Endothelial cell of umbilical vein (primary cell): Measurements from ENCODE around the gene KIAA1614. TPM values are rescaled to one million over a fixed set of nuclear protein-coding genes. Genes with fewer than 3 reads are reported as not detected.

Experiments
- BruUV-seq: library from RNA; stranded (reverse); fragments of 400-500 nt; replicated peaks from 2 replicates; lab custom pipeline; 2021; lab: Mats Ljungman, UMichigan
- CTCF ChIA-PET: fragments of 300-600, 350-600 bp; sonication (Branson Sonifier 250); formaldehyde crosslinking; loops from one replicate; lab custom pipeline; 2021; ENCODE audit warnings: antibody characterized with exemption, inconsistent platforms; lab: Charles Lee
- POLR2A ChIA-PET: fragments of 300-600, 350-600 bp; sonication (Branson Sonifier 250); formaldehyde crosslinking; loops from one replicate; lab custom pipeline; 2021; ENCODE audit warnings: antibody characterized with exemption, inconsistent platforms; lab: Charles Lee
- DNase-seq: peaks from one replicate; pipeline ENCODE4 v3.0.0-alpha.2; 2011; ENCODE audit warnings: low read depth, low spot score
- FAIRE-seq: peaks from 2 replicates; lab custom pipeline; 2011; peaks lifted over from hg19 to GRCh38; lab: Jason Lieb, UNC
- H2AFZ ChIP-seq: 2 replicates; pipeline ENCODE4 v1.6.0; 2012; ENCODE audit warnings: low read depth, low read length, control low read depth, inconsistent platforms
- H3K27ac ChIP-seq: 2 replicates; pipeline ENCODE4 v1.5.1; 2011; ENCODE audit warnings: low read depth, mild to moderate bottlenecking, control low read depth, low read length, moderate library complexity; ENCODE audit not compliant: insufficient read depth
- H3K27me3 ChIP-seq, 2 experiments: 2 replicates each; pipeline versions ENCODE4 v1.6.0 to v1.6.1; 2011; ENCODE audit warnings: low read length in 2 of 2, mixed read lengths in 1 of 2; ENCODE audit not compliant: control insufficient read depth in 2 of 2, insufficient read depth in 2 of 2
- H3K36me3 ChIP-seq, 2 experiments: 2 replicates in 1 of 2; 3 replicates in 1 of 2; pipeline ENCODE4 v1.5.1; 2011; ENCODE audit warnings: low read length in 2 of 2, mild to moderate bottlenecking in 1 of 2, moderate library complexity in 1 of 2; ENCODE audit not compliant: control insufficient read depth in 2 of 2, insufficient read depth in 2 of 2; ENCODE audit errors: extremely low read depth in 1 of 2
- H3K4me1 ChIP-seq: 3 replicates; pipeline ENCODE4 v1.5.1; 2011; ENCODE audit warnings: mild to moderate bottlenecking, low read length; ENCODE audit not compliant: control insufficient read depth, insufficient read depth; ENCODE audit errors: extremely low read depth
- H3K4me2 ChIP-seq: 2 replicates; pipeline ENCODE4 v1.6.1; 2011; ENCODE audit warnings: low read length, control low read depth, mixed read lengths; ENCODE audit not compliant: insufficient read depth
- H3K4me3 ChIP-seq, 3 experiments: fragments of 200-600 bp in 1 of 3; sonication (generic), shearing (Covaris generic) in 1 of 3; replicated peaks in 1 of 3; 2 replicates each; pipeline ENCODE4 v1.5.1; 2011 to 2016; ENCODE audit warnings: control low read depth in 3 of 3, low read length in 3 of 3, mild to moderate bottlenecking in 2 of 3, inconsistent platforms in 1 of 3, low read depth in 1 of 3, moderate library complexity in 1 of 3; ENCODE audit not compliant: insufficient read depth in 1 of 3
- H3K79me2 ChIP-seq: 2 replicates; pipeline ENCODE4 v1.6.0; 2012; ENCODE audit warnings: low read length, inconsistent platforms; ENCODE audit not compliant: control insufficient read depth, insufficient read depth
- H3K9ac ChIP-seq: replicated peaks from 2 replicates; pipeline ENCODE3; 2011; ENCODE audit warnings: low read length, control low read depth; ENCODE audit not compliant: insufficient read depth; ENCODE audit errors: extremely low read depth
- H3K9me1 ChIP-seq: replicated peaks from 3 replicates; pipeline ENCODE4 v1.6.0; 2011; ENCODE audit warnings: mild to moderate bottlenecking, low read length; ENCODE audit not compliant: control insufficient read depth, insufficient read depth; ENCODE audit errors: extremely low read depth
- H3K9me3 ChIP-seq: replicated peaks from 2 replicates; pipeline ENCODE4 v1.5.1; 2012; ENCODE audit warnings: low read length, inconsistent platforms; ENCODE audit not compliant: control insufficient read depth, insufficient read depth
- H4K20me1 ChIP-seq: replicated peaks from 2 replicates; pipeline ENCODE3; 2011; ENCODE audit warnings: mild to moderate bottlenecking, low read length; ENCODE audit not compliant: control insufficient read depth, insufficient read depth; ENCODE audit errors: extremely low read depth
- CTCF ChIP-seq, 2 donors: IDR thresholded peaks; 1 replicate in 1 of 2; 2 replicates in 1 of 2; pipeline ENCODE4 v1.5.1; 2011; ENCODE audit warnings: low read length in 2 of 2, mild to moderate bottlenecking in 2 of 2, moderate library complexity in 2 of 2, control low read depth in 1 of 2, inconsistent platforms in 1 of 2, low read depth in 1 of 2; ENCODE audit not compliant: insufficient read depth in 1 of 2; ENCODE audit errors: extremely low read depth in 1 of 2
- EZH2 ChIP-seq: IDR thresholded peaks from 2 replicates; pipeline ENCODE4 v1.6.1; 2012; ENCODE audit warnings: borderline replicate concordance, low read depth, mild to moderate bottlenecking, moderate library complexity, low read length, inconsistent platforms; ENCODE audit not compliant: severe bottlenecking
- FOS ChIP-seq: IDR thresholded peaks from 2 replicates; pipeline ENCODE4 v1.6.1; 2011; ENCODE audit warnings: mild to moderate bottlenecking, low read length, moderate library complexity, borderline replicate concordance; ENCODE audit not compliant: insufficient read depth
- GATA2 ChIP-seq: IDR thresholded peaks from 2 replicates; pipeline ENCODE4 v1.7.0; 2011; ENCODE audit warnings: low read depth, mild to moderate bottlenecking, moderate library complexity, mixed read lengths, low read length; ENCODE audit not compliant: insufficient read length, insufficient read depth
- JUN ChIP-seq: IDR thresholded peaks from 2 replicates; pipeline ENCODE4 v1.6.1; 2011; ENCODE audit warnings: borderline replicate concordance, low read depth; ENCODE audit not compliant: insufficient read length, insufficient read depth
- MAX ChIP-seq: IDR thresholded peaks from 2 replicates; pipeline ENCODE4 v1.6.1; 2011; ENCODE audit not compliant: insufficient read depth, insufficient read length
- MYC ChIP-seq: IDR thresholded peaks from one replicate; pipeline ENCODE4 v1.6.1; 2011; ENCODE audit warnings: mild to moderate bottlenecking, low read depth, low read length
- POLR2A ChIP-seq: IDR thresholded peaks from 2 replicates; pipeline ENCODE4 v1.6.1; 2012; ENCODE audit warnings: low read depth, mild to moderate bottlenecking, control low read depth, low read length
- POLR2AphosphoS5 ChIP-seq: IDR thresholded peaks from 2 replicates; pipeline ENCODE4 v1.6.1; 2012; ENCODE audit warnings: low read depth, mild to moderate bottlenecking, control low read depth, low read length, moderate library complexity; ENCODE audit not compliant: insufficient read depth
- dilution Hi-C: fragments of 300-500 bp; cut with MboI; formaldehyde crosslinking; loops from one replicate; pipeline ENCODE4 v1.15.0; 2019; ENCODE audit warnings: low sequenced_read_pairs; ENCODE audit not compliant: extremely low pct_ligation_motif_present
- intact Hi-C: fragments of 100-400 bp; cut with micrococcal nuclease; formaldehyde crosslinking; loops from one replicate; pipeline ENCODE4 v1.10.0; 2022
- polyA plus RNA-seq, 4 experiments: library from polyadenylated mRNA; depleted of rRNA in 3 of 4; stranded (reverse) in 3 of 4; unstranded in 1 of 4; fragments of >200 nt; gene quantifications; 2 replicates each; pipeline versions ENCODE4 v1.2.1 to v1.2.3, GENCODE V29; 2011 to 2012; ENCODE audit warnings: missing spikeins in 1 of 4
- total RNA-seq: library from RNA; stranded (reverse); gene quantifications from 2 replicates; pipeline ENCODE4 v1.2.3, GENCODE V29; 2021

Gene KIAA1614
- total and polyA plus RNA-seq, 2 donors (not counting 3 experiments of a cell fraction or from before 2014, with no cell fraction given): 1.0 to 2.0 TPM

GRCh38 chr1:180916771-180917170, 4.1 kb downstream of the KIAA1614 start:
- BruUV-seq: no TSS peak
- dilution Hi-C loops: no loop called here

More at GRCh38 chr1:180916771-180917170, 4.1 kb downstream of the KIAA1614 start:
- Histone ChIP-seq H3K4me2 (no peak overlapping the region), H4K20me1 (no peaks in the 10 kb centered on the region), H3K9me3 (no peaks in the 10 kb centered on the region), H3K4me1 (peaks cover 5% of the 10 kb centered on the region), H3K9ac (no peak overlapping the region), H3K4me3 (no peak overlapping the region), H2AFZ (no peak overlapping the region), H3K9me1 (no peaks in the 10 kb centered on the region), H3K27me3 (no peaks in the 10 kb centered on the region), H3K36me3 (no peaks in the 10 kb centered on the region), H3K27ac (no peak overlapping the region), H3K79me2 (no peaks in the 10 kb centered on the region)
- POLR2A ChIA-PET: no interaction called here
- CTCF ChIA-PET: interaction anchor here (0.8 to 1.9 kb wide), 2 partner anchors 35 to 401 kb away, joined by 3 to 8 read pairs; no protein-coding TSS in a partner anchor
- no peak for DNase-seq
- no peak for TF ChIP-seq POLR2A
- TF ChIP-seq CTCF (IDR thresholded peaks at IDR 0.05; ENCODE audit: extremely low read depth in 1 of 2, insufficient read depth in 1 of 2, low read depth in 1 of 2, low read length in 2 of 2): no peak
- no peak for TF ChIP-seq GATA2
- TF ChIP-seq MAX: no peak
- TF ChIP-seq FOS: no peak
- TF ChIP-seq POLR2AphosphoS5: no peak
- no peak for TF ChIP-seq JUN
- TF ChIP-seq MYC: no peak
- no peak for TF ChIP-seq EZH2
- intact Hi-C loops: no loop called here
- FAIRE-seq: no peak
